GM18526 (cell line): ENCODE results near the gene RBP5.

ENCODE experiments used
- POLR2A ChIP-seq: IDR thresholded peaks from 3 replicates; pipeline ENCODE4 v1.6.1; 2011; ENCODE audit not compliant: insufficient read length; ENCODE audit errors: extremely low read depth

Gene RBP5

GRCh38 chr12:7152818-7153217 is 24.1 kb upstream of the RBP5 start:
- TF ChIP-seq POLR2A = no peak

- TF ChIP-seq POLR2A = no peak
Measured at GRCh38 chr12:7151532-7151931, 22.8 kb upstream of the RBP5 start.

GRCh38 chr12:7150841-7151240 is 22.2 kb upstream of the RBP5 start:
- TF ChIP-seq POLR2A = no peak

GRCh38 chr12:7150356-7150755 is 21.7 kb upstream of the RBP5 start:
- TF ChIP-seq POLR2A = no peak

GRCh38 chr12:7146906-7147305 is 18.2 kb upstream of the RBP5 start:
- no peak for TF ChIP-seq POLR2A

- no peak for TF ChIP-seq POLR2A
Measured at GRCh38 chr12:7146228-7146627, 17.5 kb upstream of the RBP5 start.

GRCh38 chr12:7145671-7146070 is 17.0 kb upstream of the RBP5 start:
- no peak for TF ChIP-seq POLR2A

- no peak for TF ChIP-seq POLR2A
Measured at GRCh38 chr12:7144414-7145120, 15.9 kb upstream of the RBP5 start.

- no peak for TF ChIP-seq POLR2A
Measured at GRCh38 chr12:7143564-7143963, 14.9 kb upstream of the RBP5 start.

- no peak for TF ChIP-seq POLR2A
Measured at GRCh38 chr12:7142809-7143465, 14.2 kb upstream of the RBP5 start.

- TF ChIP-seq POLR2A = no peak
Measured at GRCh38 chr12:7142056-7142644, 13.5 kb upstream of the RBP5 start.

- no peak for TF ChIP-seq POLR2A
Measured at GRCh38 chr12:7141351-7142005, 12.8 kb upstream of the RBP5 start.

GRCh38 chr12:7139200-7139599 is 10.5 kb upstream of the RBP5 start:
- no peak for TF ChIP-seq POLR2A

- TF ChIP-seq POLR2A = no peak
Measured at GRCh38 chr12:7137908-7138307, 9.2 kb upstream of the RBP5 start.

GRCh38 chr12:7136676-7137075 is 8.0 kb upstream of the RBP5 start:
- no peak for TF ChIP-seq POLR2A

- TF ChIP-seq POLR2A = no peak
Measured at GRCh38 chr12:7136071-7136470, 7.4 kb upstream of the RBP5 start.
